Stimulated activated CD4-positive, alpha-beta T cell treated with anti-CD3 and anti-CD28 coated beads, Interleukin-15, amount 100 ng/mL, for 1 hour (primary cell): ENCODE measurements around the gene TNS3.

ENCODE experiments used
- DNase-seq, 2 donors: peaks; one replicate each; pipeline ENCODE4 v3.0.0-alpha.2; 2020; ENCODE audit warnings: low read depth in 1 of 2, low spot score in 1 of 2

TNS3 gene

GRCh38 chr7:47333554-47333887, 248.4 kb downstream of the TNS3 start:
- DNase-seq = no peak

- DNase-seq = no peak
Observed at GRCh38 chr7:47332681-47333553, 249.0 kb downstream of the TNS3 start.

- no peak for DNase-seq
Observed at GRCh38 chr7:47332213-47332612, 249.7 kb downstream of the TNS3 start.

- no peak for DNase-seq
Observed at GRCh38 chr7:47331179-47331565, 250.7 kb downstream of the TNS3 start.

GRCh38 chr7:47330561-47331178, 251.2 kb downstream of the TNS3 start:
- DNase-seq = no peak

GRCh38 chr7:47330026-47330425, 251.9 kb downstream of the TNS3 start:
- DNase-seq = no peak

GRCh38 chr7:47329320-47329926, 252.5 kb downstream of the TNS3 start:
- DNase-seq = no peak

- no peak for DNase-seq
Observed at GRCh38 chr7:47328392-47329319, 253.3 kb downstream of the TNS3 start.

GRCh38 chr7:47327698-47328391, 254.1 kb downstream of the TNS3 start:
- DNase-seq = no peak

- DNase-seq = no peak
Observed at GRCh38 chr7:47327346-47327697, 254.6 kb downstream of the TNS3 start.

- DNase-seq = no peak
Observed at GRCh38 chr7:47326808-47327207, 255.1 kb downstream of the TNS3 start.

GRCh38 chr7:47326220-47326619, 255.7 kb downstream of the TNS3 start:
- no peak for DNase-seq

GRCh38 chr7:47325337-47325736, 256.6 kb downstream of the TNS3 start:
- no peak for DNase-seq

GRCh38 chr7:47323904-47324303, 258.0 kb downstream of the TNS3 start:
- no peak for DNase-seq

- DNase-seq = no peak
Observed at GRCh38 chr7:47322731-47323130, 259.2 kb downstream of the TNS3 start.

GRCh38 chr7:47320296-47320695, 261.6 kb downstream of the TNS3 start:
- no peak for DNase-seq

GRCh38 chr7:47318395-47319182, 263.3 kb downstream of the TNS3 start:
- no peak for DNase-seq

GRCh38 chr7:47317487-47317886, 264.4 kb downstream of the TNS3 start:
- no peak for DNase-seq

- DNase-seq = no peak
Observed at GRCh38 chr7:47314728-47315607, 266.9 kb downstream of the TNS3 start.
